GM19372 (cell line): ENCODE data around the gene CELF2.

Experiments
- ATAC-seq: cut with Tn5 transposase; IDR thresholded peaks from one replicate; pipeline ENCODE4 v1.9.1; 2021; ENCODE audit warnings: mild to moderate bottlenecking, low read depth, moderate library complexity; ENCODE audit not compliant: unreplicated experiment

The CELF2 gene

GRCh38 chr10:11020548-11020942, 2.9 kb downstream of the CELF2 start:
- no peak for ATAC-seq

DNA sequence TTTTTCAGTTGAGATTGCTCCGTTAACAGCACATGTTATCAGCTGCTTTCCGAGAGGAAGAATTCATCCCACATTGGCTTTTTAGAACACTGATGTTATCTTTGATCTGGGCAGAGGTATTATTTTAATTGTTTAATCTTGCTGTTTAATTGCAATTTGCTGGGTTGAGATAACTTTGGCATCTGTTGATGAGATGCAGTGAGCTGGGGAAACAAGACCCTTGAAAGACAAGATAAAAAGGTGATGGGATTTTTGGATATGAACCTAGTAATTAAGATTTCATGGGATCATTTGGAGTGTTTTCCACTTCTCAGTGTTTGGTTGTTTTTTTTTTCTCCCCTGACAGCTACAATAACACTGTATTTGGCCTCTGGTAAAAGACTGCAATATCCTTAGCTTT, 4.5 kb downstream of the CELF2 start:
- no peak for ATAC-seq

DNA sequence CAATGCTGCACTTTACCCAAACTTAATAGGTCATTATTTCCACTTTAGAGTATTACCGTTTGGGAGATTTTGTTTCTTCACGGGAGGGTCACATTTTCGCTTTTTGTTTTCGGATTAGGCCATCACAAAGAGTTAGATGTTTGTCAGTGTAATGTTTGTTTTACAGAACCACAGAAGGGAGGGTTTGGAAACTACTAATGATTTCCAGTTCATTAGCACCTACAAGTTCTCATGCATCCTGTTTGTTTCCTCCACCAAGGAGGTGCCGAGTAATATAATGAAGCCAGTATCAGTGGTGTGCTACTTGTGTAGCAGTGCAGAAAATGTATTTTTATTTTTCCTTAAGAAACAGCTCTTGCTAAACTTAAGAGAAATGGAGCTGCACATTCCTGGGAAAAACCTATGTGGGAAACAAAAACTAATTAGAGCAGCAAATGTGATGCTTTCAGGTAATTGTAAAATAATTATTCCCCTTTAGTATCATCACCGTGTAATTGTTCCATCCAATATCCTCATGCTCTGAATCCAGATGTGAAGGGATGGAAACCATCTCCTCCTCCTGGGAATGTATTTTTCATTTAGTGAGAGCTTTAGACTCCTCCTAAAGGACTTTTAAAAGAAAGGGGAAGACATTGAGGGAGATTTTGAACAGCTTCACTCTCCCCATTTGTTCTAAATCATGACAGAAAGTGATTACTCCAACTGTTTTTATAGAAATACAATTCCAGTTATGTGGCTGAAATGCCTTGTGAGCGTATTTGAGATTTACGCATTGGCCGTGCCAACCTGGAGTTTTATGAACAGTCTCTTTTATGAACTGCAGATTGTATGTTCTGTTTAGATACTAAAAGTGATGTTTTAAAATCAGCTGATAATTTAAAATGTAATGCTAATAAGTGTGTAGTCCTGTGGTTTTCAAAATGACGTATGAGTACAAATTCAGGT, 5.6 kb downstream of the CELF2 start:
- no peak for ATAC-seq

DNA sequence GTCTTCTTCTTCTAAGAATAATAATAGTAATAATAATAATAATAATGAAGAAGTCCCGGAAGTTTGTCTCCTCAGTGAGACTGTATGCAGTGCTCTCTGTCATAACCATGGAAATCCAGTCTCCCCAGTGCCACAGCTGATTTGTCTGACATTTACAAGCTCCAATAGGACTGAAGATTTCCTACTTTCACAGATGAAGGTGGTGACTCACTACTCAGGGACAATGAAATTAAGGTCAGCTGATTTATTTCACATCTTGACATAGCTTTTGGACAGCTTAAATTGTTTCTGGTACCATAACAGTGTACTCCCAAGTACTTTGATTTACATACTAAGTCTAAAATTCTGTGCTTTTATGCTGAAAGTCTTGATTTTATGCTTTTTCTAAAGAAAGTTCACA, 6.9 kb downstream of the CELF2 start:
- no peak for ATAC-seq

DNA sequence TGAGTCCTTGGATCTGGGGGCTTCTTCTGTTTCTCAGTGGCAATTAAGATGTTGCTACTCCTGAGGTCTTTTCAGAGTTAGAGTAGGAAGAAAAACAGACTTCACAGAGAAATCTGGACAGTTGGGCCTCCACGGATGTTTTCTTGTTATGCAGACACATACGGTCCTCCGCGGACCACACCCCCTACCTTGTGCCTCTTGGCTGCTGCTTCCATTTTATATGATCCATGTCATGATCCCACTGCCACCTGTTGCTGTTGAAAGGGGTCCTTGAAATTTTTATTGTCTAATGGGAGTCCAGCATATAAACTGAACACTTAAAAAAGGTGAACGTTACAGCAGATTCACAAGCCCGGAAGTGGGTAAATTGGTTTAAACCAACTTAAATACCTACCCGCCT, 8.3 kb downstream of the CELF2 start:
- ATAC-seq = no peak

GRCh38 chr10:11026773-11027172, 9.1 kb downstream of the CELF2 start:
- no peak for ATAC-seq

DNA sequence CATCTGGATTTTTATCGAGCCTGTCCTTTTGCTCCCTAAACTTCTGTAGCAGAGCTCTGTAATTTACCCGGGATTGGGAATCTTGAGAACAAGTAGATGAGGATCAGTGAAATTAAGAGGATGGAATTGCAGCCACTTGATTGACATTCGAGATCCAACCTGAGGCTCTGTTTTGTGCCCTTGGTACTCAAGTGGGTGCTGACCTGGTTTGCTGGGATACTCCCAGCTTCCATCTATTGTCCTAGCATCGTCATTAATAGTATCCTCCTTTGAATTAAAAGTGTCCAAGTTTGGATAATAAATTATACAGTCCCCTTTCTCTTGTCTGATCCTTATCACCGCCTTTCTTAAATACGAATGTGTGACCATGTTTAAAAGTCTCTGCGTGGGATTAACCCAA, 17.1 kb downstream of the CELF2 start:
- ATAC-seq = no peak

DNA sequence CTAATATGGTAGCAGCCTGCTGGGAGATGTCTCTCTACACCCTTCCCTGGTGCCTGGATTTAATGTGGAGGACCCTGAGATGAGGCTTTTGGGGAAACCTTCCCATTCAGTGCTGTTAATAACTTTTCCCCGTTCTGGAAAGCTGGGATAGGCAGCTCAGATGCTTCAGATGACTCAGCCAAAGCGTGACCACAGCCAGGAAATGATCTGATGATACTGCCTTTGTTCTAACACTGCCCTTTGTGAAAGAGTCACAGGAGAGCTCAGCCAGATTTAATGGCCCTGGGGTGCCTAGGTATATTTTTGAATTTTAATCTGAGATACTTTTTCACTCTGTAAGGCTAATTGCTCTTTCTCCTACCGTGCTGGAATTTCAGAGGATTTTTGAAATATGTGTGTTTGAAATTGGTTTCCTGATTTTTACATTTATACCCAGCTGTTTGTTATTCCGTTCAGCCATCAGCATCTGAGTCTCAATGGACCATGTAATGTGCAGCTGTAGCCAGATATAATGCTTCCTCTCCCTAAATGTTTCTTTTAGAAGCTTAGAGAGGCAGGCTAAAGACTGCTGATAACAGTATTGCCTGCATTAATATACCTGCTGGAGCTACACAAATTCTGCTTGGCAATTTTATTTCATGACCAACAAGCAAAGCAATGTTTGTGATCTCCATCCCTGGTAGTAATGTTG, 17.8 kb downstream of the CELF2 start:
- no peak for ATAC-seq

DNA sequence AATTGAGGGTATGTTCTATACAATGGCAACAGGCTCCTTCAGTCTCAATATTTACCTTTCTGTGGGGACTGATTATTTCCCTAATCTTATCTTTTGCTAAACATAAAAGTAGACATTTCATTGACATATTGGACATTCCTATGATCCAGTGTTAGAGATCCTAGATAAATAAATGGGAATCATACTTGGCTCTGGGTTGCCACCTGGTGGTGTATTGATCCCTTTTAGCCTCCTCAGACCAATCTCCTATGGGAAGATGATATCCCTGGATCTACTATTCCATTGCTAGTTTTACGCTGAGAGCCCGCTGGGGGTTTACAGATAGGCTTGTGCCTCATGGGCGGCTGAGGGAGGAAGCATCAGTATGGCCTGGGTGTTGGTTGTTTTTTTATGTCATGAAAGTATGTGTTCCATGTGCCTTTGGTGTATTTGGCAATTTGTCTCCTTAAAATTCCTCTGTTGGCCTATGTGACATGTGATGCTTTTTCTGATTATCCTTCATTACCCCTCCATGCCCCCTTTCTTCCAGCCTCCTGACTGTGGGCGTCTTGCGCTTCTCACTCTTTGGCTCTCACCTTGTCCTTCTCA, 18.8 kb downstream of the CELF2 start:
- no peak for ATAC-seq

- ATAC-seq = no peak
Measured at GRCh38 chr10:11037991-11038390, 20.3 kb downstream of the CELF2 start.

- no peak for ATAC-seq
Measured at GRCh38 chr10:11042357-11042756, 24.7 kb downstream of the CELF2 start.

GRCh38 chr10:11043039-11043438, 25.4 kb downstream of the CELF2 start:
- no peak for ATAC-seq

DNA sequence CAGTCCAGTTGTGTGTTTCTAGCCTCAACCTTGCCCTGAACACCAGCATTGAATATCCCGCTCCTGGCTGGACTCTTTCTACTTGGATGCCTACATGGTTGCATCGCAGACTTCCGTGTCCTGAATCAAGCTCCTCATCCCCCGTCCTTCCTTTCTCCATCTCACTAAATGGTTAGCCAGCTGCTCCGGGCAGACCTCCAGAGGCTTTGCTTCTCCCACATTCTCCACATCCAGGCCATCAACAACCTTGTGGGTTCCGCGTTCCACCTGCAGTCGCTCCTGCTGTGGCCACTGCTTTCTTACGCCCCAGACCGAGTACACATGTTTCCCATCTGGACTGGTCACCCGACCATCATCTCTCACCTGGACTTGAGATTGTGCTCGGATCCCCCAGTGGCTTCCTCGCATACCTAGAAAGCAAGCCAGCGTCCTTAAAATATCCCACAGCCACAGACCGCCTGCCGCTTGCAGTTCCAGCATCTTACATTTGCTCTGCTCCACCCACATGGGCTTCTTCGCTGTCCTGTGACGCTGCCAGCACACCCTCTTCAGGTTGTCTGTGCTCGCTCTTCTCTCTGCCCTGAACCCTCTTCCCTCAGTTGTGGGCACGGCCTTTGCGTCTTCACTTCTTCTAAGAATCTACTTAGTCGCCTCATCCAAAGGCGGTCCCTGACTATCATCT, 25.9 kb downstream of the CELF2 start:
- no peak for ATAC-seq

DNA sequence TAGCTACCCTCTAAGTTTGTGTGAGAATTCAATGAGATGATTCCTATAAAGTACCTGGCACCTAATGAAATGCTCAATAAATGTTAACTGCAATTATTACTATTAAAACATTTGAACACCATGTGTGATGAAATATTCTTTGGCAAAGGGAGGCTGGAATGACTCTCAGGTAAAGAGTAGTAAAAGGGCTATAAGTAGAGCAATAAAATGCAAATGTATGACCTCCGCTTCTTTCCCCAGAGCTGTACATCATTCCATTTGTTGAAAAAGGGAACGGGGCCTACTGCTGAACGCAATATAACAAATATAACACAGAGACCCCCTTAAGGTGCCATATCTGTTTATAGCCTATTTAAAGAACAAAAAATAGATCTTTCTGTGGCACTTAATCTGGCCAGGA, 27.8 kb downstream of the CELF2 start:
- no peak for ATAC-seq

- ATAC-seq = no peak
Measured at GRCh38 chr10:11045995-11046775, 28.5 kb downstream of the CELF2 start.

DNA sequence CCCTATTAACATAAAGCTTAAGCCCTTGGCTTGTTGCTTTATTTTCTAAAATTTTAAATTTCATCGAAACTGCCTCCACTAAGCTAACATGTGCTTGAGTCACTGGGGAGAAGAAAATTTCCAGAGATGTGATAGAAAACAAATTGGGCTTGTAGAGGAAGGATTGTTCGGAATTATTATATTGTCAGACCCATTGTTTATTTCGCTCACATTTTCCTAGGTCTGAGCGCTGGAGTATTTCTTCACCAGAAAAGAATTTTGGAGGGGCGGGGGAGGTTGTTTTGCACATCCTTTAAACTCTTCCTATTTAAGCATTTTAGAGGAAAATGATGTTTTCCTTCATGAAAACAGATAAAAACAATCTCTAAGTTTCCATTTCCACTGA, 29.1 kb downstream of the CELF2 start:
- ATAC-seq = no peak

DNA sequence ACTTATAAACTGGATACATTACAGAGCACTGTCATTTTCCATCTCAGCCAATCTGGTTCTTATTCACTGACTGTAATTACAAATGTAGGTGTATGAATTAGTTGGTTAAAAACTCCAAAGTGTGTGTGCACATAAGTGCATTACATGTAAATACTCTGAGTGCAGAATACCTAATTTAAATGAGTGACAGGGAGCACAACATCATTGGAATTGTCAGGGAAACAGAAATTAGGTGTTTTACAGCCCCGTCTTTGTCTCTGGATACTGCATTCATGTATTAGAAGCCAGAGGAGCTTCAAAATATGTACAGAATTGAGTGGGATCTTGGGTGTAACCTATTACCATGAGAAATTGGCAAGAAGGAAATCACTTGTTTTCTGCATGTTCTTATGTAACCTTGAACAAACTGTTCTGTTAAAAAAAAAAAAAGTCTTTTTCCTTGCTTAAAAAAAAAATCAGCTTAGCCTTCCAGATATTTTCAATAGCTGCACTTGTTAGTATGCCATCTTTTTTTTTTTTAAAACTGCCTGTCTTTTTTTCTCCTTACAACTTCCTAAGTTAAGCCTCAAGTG, 31.1 kb downstream of the CELF2 start:
- no peak for ATAC-seq

GRCh38 chr10:11049806-11050205, 32.1 kb downstream of the CELF2 start:
- no peak for ATAC-seq

- no peak for ATAC-seq
Measured at GRCh38 chr10:11050301-11051287, 32.9 kb downstream of the CELF2 start.
